Progenitor cell of endocrine pancreas (in vitro differentiated cells): ENCODE measurements around the gene HOXB9. TPM values are rescaled to one million over a fixed set of nuclear protein-coding genes. Genes with fewer than 3 reads are reported as not detected.

Experiments used
- DNase-seq: peaks from one replicate; pipeline ENCODE4 v3.0.0; 2021; ENCODE audit warnings: low spot score; ENCODE audit not compliant: unreplicated experiment
- H3K27ac Mint-ChIP-seq: 2 replicates; pipeline ENCODE4 v1.8.0; 2021; ENCODE audit warnings: mild to moderate bottlenecking, moderate library complexity, mixed read lengths
- H3K27me3 Mint-ChIP-seq: 2 replicates; pipeline ENCODE4 v1.8.0; 2021; ENCODE audit warnings: mixed read lengths
- H3K36me3 Mint-ChIP-seq: 2 replicates; pipeline ENCODE4 v1.8.0; 2022; ENCODE audit warnings: mixed read lengths; ENCODE audit not compliant: insufficient read depth
- H3K4me1 Mint-ChIP-seq: 2 replicates; pipeline ENCODE4 v1.8.0; 2021; ENCODE audit warnings: low read depth, mixed read lengths
- H3K4me3 Mint-ChIP-seq: 2 replicates; pipeline ENCODE4 v1.8.0; 2021; ENCODE audit warnings: low read depth, mild to moderate bottlenecking, moderate library complexity, mixed read lengths
- H3K9me3 Mint-ChIP-seq: 2 replicates; pipeline ENCODE4 v1.8.0; 2021; ENCODE audit warnings: low read depth, mixed read lengths
- CTCF ChIP-seq: fragments of 200-600 bp; sonication (generic); IDR thresholded peaks from one replicate; pipeline ENCODE4 v1.5.0; 2021; ENCODE audit warnings: antibody characterized with exemption, mild to moderate bottlenecking; ENCODE audit not compliant: unreplicated experiment
- total RNA-seq: library from RNA; stranded (reverse); gene quantifications from 2 replicates; pipeline ENCODE4 v1.2.1, GENCODE V29; 2021

Gene HOXB9
- total RNA-seq, 1 donor from 2014 or later: not detected

GRCh38 chr17:48624544-48625494, 1.3 kb downstream of the HOXB9 start:
- Mint-ChIP-seq H3K9me3 (no peaks in the 10 kb centered on the region), H3K27me3 (peaks cover 93% of the 10 kb centered on the region), H3K4me1 (peaks cover 4% of the 10 kb centered on the region), H3K27ac (no peak overlapping the region), H3K36me3 (no peaks in the 10 kb centered on the region), H3K4me3 (no peak overlapping the region)
- DNase-seq: no peak
- no peak for TF ChIP-seq CTCF

- H3K4me3 Mint-ChIP-seq: no peak overlapping the region
- H3K27me3 Mint-ChIP-seq: peaks cover 92% of the 10 kb centered on the region
- no peak for TF ChIP-seq CTCF
- H3K36me3 Mint-ChIP-seq: no peaks in the 10 kb centered on the region
- no peak for DNase-seq
- peaks cover 7% of the 10 kb centered on the region for H3K4me1 Mint-ChIP-seq
- H3K27ac Mint-ChIP-seq: no peak overlapping the region
- H3K9me3 Mint-ChIP-seq: no peaks in the 10 kb centered on the region
These were observed 2.0 kb downstream of the HOXB9 start for GRCh38 chr17:48624118-48624517.

- no peak for TF ChIP-seq CTCF
- no peak for DNase-seq
- H3K4me1 Mint-ChIP-seq: peaks cover 7% of the 10 kb centered on the region
- H3K4me3 Mint-ChIP-seq: no peak overlapping the region
- H3K27ac Mint-ChIP-seq: no peak overlapping the region
- no peaks in the 10 kb centered on the region for H3K36me3 Mint-ChIP-seq
- H3K9me3 Mint-ChIP-seq: no peaks in the 10 kb centered on the region
- H3K27me3 Mint-ChIP-seq: peaks cover 92% of the 10 kb centered on the region
These were observed 2.6 kb downstream of the HOXB9 start for GRCh38 chr17:48623583-48623982.

GRCh38 chr17:48622857-48623256, 3.3 kb downstream of the HOXB9 start:
- Mint-ChIP-seq H3K4me3 (no peak overlapping the region), H3K27me3 (peaks cover 92% of the 10 kb centered on the region), H3K9me3 (no peaks in the 10 kb centered on the region), H3K4me1 (peaks cover 7% of the 10 kb centered on the region), H3K27ac (no peak overlapping the region), H3K36me3 (no peaks in the 10 kb centered on the region)
- TF ChIP-seq CTCF: no peak
- no peak for DNase-seq

GRCh38 chr17:48621410-48622392, 4.5 kb downstream of the HOXB9 start:
- peaks cover 7% of the 10 kb centered on the region for H3K4me1 Mint-ChIP-seq

More at GRCh38 chr17:48621410-48622392, 4.5 kb downstream of the HOXB9 start:
- Mint-ChIP-seq H3K27ac (no peak overlapping the region), H3K36me3 (no peaks in the 10 kb centered on the region), H3K9me3 (no peaks in the 10 kb centered on the region), H3K27me3 (peaks cover 92% of the 10 kb centered on the region), H3K4me3 (no peak overlapping the region)
- no peak for DNase-seq
- TF ChIP-seq CTCF: no peak
